K562 (cell line): ENCODE measurements around the gene ZGLP1. TPM values are rescaled to one million over a fixed set of nuclear protein-coding genes. Genes with fewer than 3 reads are reported as not detected.
A peak's percentile ranks its signal among the peaks of the same experiment; 100 is the strongest.

Experiments used
- FOXA3 ChIP-seq, 2 experiments: fragments of 450-650 bp in 1 of 2; sonication (generic) in 1 of 2; formaldehyde crosslinking; IDR thresholded peaks in 1 of 2; conservative IDR thresholded peaks in 1 of 2; 2 replicates each; pipeline versions ENCODE4 v1.4.0 to v1.8.0; 2020 to 2022; ENCODE audit warnings: mild to moderate bottlenecking in 2 of 2, missing genetic modification reagents in 1 of 2
- HNRNPH1 ChIP-seq: fragments of 200-400 bp; formaldehyde crosslinking; optimal IDR thresholded peaks from 2 replicates; pipeline ENCODE3; 2017; ENCODE audit warnings: low read depth, mild to moderate bottlenecking, low read length, moderate library complexity
- KDM1A ChIP-seq, 2 experiments: fragments of 450-650 bp; IDR thresholded peaks; 2 replicates each; pipeline ENCODE4 v1.6.1; 2016; ENCODE audit warnings: mild to moderate bottlenecking in 2 of 2
- LARP7 ChIP-seq: fragments of 450-650 bp; IDR thresholded peaks from 2 replicates; pipeline ENCODE4 v1.6.1; 2016
- MAZ ChIP-seq, 2 experiments: fragments of 450-650 bp in 1 of 2; sonication (generic) in 1 of 2; formaldehyde crosslinking; IDR thresholded peaks in 1 of 2; conservative IDR thresholded peaks in 1 of 2; 2 replicates each; pipeline versions ENCODE4 v1.4.0 to v1.5.0; 2020; ENCODE audit warnings: mild to moderate bottlenecking in 1 of 2, missing genetic modification reagents in 1 of 2
- MBD2 ChIP-seq: sonication (generic); IDR thresholded peaks from 2 replicates; pipeline ENCODE4 v1.6.1; 2016; ENCODE audit warnings: low read depth, borderline replicate concordance
- MCM3 ChIP-seq: fragments of 450-650 bp; IDR thresholded peaks from 2 replicates; pipeline ENCODE4 v1.6.1; 2016
- MCM5 ChIP-seq: fragments of 450-650 bp; IDR thresholded peaks from 2 replicates; pipeline ENCODE4 v1.6.1; 2016; ENCODE audit warnings: low read depth
- MTA3 ChIP-seq: fragments of 450-650 bp; formaldehyde crosslinking; IDR thresholded peaks from 2 replicates; pipeline ENCODE4 v1.6.1; 2017; ENCODE audit warnings: mild to moderate bottlenecking, borderline replicate concordance
- NBN ChIP-seq: fragments of 450-650 bp; IDR thresholded peaks from 2 replicates; pipeline ENCODE4 v1.6.1; 2016; ENCODE audit warnings: low read depth, mild to moderate bottlenecking
- NCOA2 ChIP-seq, 2 experiments: fragments of 450-650 bp; IDR thresholded peaks; 2 replicates each; pipeline ENCODE4 v1.6.1; 2018; ENCODE audit warnings: mild to moderate bottlenecking in 2 of 2, moderate library complexity in 1 of 2; ENCODE audit not compliant: partially characterized antibody in 2 of 2
- NRF1 ChIP-seq, 2 experiments: fragments of 450-650 bp; IDR thresholded peaks in 1 of 2; conservative IDR thresholded peaks in 1 of 2; 2 replicates each; pipeline ENCODE4 v1.6.1; 2014; ENCODE audit warnings: mild to moderate bottlenecking in 2 of 2
- SMAD2 ChIP-seq: fragments of 150-350 bp; IDR thresholded peaks from 2 replicates; pipeline ENCODE4 v1.6.1; 2014; ENCODE audit warnings: low read depth, mild to moderate bottlenecking, low read length
- SMARCA4 ChIP-seq: fragments of 450-650 bp; IDR thresholded peaks from 2 replicates; pipeline ENCODE4 v1.6.1; 2016
- SOX6 ChIP-seq: fragments of 450-650 bp; IDR thresholded peaks from 2 replicates; pipeline ENCODE4 v1.6.1; 2014; ENCODE audit warnings: mild to moderate bottlenecking
- ZNF766 ChIP-seq: fragments of 200-800 bp; sonication (Bioruptor generic); conservative IDR thresholded peaks from 2 replicates; pipeline ENCODE4 v1.6.1; 2016; ENCODE audit warnings: missing genetic modification characterization, missing compliant biosample characterization
- ZNF79 ChIP-seq: fragments of 250-450 bp; sonication (Bioruptor Pico); IDR thresholded peaks from 2 replicates; pipeline ENCODE4 v1.4.0; 2020; ENCODE audit warnings: low read depth, mild to moderate bottlenecking, moderate library complexity
- polyA plus RNA-seq, 8 experiments: library from polyadenylated mRNA; depleted of rRNA in 4 of 8; stranded (reverse) in 5 of 8; unstranded in 3 of 8; fragments of >200 nt; fragmentation: Nextera tagmentation in 2 of 8; fragmentation: Illumina TruSeq in 1 of 8; extraction: Ambion mirVana in 2 of 8; extraction: Trizol in 1 of 8; gene quantifications; 2 replicates each; pipeline versions ENCODE4 v1.2.1 to v1.2.3, GENCODE V29; 2011 to 2014; ENCODE audit warnings: inconsistent platforms in 1 of 8, missing spikeins in 1 of 8
- total RNA-seq, 7 experiments: library from RNA; depleted of rRNA in 6 of 7; stranded (reverse); fragments of >200 nt in 6 of 7; fragmentation: Illumina TruSeq in 2 of 7; extraction: Trizol in 2 of 7; gene quantifications; 2 replicates each; pipeline versions ENCODE4 v1.2.1 to v1.2.3, GENCODE V29; 2011 to 2021; ENCODE audit warnings: low replicate concordance in 1 of 7
- TF ChIP-seq, protein P1 (sequence below): sonication (generic); formaldehyde crosslinking; IDR thresholded peaks from 2 replicates; pipeline ENCODE4 v1.8.0; 2023; ENCODE audit warnings: mild to moderate bottlenecking, missing genetic modification reagents
- TF ChIP-seq, protein P2 (sequence below): fragments of 450-650 bp; IDR thresholded peaks from 2 replicates; pipeline ENCODE4 v1.6.1; 2016; ENCODE audit warnings: mild to moderate bottlenecking
- TF ChIP-seq, protein P3 (sequence below), 2 experiments: fragments of 450-650 bp in 1 of 2; sonication (generic) in 1 of 2; formaldehyde crosslinking; conservative IDR thresholded peaks; 2 replicates each; pipeline versions ENCODE4 v1.4.0 to v1.8.1; 2020 to 2022; ENCODE audit warnings: mild to moderate bottlenecking in 1 of 2, missing genetic modification reagents in 1 of 2
- TF ChIP-seq, protein P4 (sequence below): sonication (generic); formaldehyde crosslinking; IDR thresholded peaks from 2 replicates; pipeline ENCODE4 v1.4.0; 2020; ENCODE audit warnings: mild to moderate bottlenecking, missing genetic modification reagents
- TF ChIP-seq, protein P5 (sequence below): conservative IDR thresholded peaks from 2 replicates; pipeline ENCODE4 v1.6.1; 2011; ENCODE audit warnings: low read depth, mild to moderate bottlenecking, low read length; ENCODE audit not compliant: control insufficient read depth

Gene ZGLP1
- total and polyA plus RNA-seq, 9 of the 15 experiments (the other 6 are each of a cell fraction or from before 2014, with no cell fraction given), result 0.24 to 4.5 (median 2.2) TPM

DNA sequence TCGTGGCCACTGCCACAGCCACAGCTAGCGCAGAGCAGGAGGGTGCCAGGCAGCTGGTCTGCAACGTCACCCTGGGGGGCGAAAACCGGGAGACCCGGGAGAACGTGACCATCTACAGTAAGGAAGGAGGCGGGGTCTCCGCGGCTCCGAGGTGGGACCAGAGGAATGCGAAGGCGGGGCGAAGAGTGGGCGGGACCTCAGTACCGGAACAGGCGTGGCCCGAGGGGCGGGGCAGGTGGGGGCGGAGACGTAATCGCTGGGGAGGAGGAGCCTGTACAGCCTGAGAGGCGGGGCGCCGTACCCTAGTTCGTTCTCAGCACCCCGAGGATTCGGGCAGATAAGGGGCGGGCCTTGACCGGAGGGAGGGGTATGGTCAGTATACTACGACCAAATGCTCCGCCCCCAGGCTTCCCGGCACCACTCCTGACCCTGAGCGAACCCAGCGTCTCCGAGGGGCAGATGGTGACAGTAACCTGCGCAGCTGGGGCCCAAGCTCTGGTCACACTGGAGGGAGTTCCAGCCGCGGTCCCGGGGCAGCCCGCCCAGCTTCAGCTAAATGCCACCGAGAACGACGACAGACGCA is 17.3 kb downstream of the ZGLP1 start (continued):
- TF ChIP-seq MCM3, result no peak
- TF ChIP-seq SMARCA4, result no peak
- peak; percentile 54 to 89; a peak in 3 of 4 replicates for TF ChIP-seq MAZ (CRISPR knock-in tag; conservative IDR thresholded peaks at IDR 0.05 in 1 of 2, IDR thresholded peaks at IDR 0.05 in 1 of 2)
- TF ChIP-seq MTA3, result no peak
- no peak for TF ChIP-seq NCOA2 (IDR thresholded peaks at IDR 0.05; ENCODE audit: partially characterized antibody in 2 of 2)
- no peak for TF ChIP-seq HNRNPH1
- TF ChIP-seq ZNF766 (CRISPR knock-in tag), result no peak
- no peak for TF ChIP-seq FOXA3 (CRISPR knock-in tag; conservative IDR thresholded peaks at IDR 0.05 in 1 of 2, IDR thresholded peaks at IDR 0.05 in 1 of 2)
- TF ChIP-seq, protein P1, sequence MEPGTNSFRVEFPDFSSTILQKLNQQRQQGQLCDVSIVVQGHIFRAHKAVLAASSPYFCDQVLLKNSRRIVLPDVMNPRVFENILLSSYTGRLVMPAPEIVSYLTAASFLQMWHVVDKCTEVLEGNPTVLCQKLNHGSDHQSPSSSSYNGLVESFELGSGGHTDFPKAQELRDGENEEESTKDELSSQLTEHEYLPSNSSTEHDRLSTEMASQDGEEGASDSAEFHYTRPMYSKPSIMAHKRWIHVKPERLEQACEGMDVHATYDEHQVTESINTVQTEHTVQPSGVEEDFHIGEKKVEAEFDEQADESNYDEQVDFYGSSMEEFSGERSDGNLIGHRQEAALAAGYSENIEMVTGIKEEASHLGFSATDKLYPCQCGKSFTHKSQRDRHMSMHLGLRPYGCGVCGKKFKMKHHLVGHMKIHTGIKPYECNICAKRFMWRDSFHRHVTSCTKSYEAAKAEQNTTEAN, result no peak
- no peak for TF ChIP-seq ZNF79 (CRISPR knock-in tag)
- TF ChIP-seq SOX6, result no peak
- no peak for TF ChIP-seq SMAD2
- TF ChIP-seq, protein P2, sequence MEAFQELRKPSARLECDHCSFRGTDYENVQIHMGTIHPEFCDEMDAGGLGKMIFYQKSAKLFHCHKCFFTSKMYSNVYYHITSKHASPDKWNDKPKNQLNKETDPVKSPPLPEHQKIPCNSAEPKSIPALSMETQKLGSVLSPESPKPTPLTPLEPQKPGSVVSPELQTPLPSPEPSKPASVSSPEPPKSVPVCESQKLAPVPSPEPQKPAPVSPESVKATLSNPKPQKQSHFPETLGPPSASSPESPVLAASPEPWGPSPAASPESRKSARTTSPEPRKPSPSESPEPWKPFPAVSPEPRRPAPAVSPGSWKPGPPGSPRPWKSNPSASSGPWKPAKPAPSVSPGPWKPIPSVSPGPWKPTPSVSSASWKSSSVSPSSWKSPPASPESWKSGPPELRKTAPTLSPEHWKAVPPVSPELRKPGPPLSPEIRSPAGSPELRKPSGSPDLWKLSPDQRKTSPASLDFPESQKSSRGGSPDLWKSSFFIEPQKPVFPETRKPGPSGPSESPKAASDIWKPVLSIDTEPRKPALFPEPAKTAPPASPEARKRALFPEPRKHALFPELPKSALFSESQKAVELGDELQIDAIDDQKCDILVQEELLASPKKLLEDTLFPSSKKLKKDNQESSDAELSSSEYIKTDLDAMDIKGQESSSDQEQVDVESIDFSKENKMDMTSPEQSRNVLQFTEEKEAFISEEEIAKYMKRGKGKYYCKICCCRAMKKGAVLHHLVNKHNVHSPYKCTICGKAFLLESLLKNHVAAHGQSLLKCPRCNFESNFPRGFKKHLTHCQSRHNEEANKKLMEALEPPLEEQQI, result no peak
- TF ChIP-seq, protein P3, sequence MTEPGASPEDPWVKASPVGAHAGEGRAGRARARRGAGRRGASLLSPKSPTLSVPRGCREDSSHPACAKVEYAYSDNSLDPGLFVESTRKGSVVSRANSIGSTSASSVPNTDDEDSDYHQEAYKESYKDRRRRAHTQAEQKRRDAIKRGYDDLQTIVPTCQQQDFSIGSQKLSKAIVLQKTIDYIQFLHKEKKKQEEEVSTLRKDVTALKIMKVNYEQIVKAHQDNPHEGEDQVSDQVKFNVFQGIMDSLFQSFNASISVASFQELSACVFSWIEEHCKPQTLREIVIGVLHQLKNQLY (CRISPR knock-in tag; conservative IDR thresholded peaks at IDR 0.05), result no peak
- peak; percentile 31; the same call in 1 of the 2 replicates for TF ChIP-seq MBD2
- TF ChIP-seq, protein P4, sequence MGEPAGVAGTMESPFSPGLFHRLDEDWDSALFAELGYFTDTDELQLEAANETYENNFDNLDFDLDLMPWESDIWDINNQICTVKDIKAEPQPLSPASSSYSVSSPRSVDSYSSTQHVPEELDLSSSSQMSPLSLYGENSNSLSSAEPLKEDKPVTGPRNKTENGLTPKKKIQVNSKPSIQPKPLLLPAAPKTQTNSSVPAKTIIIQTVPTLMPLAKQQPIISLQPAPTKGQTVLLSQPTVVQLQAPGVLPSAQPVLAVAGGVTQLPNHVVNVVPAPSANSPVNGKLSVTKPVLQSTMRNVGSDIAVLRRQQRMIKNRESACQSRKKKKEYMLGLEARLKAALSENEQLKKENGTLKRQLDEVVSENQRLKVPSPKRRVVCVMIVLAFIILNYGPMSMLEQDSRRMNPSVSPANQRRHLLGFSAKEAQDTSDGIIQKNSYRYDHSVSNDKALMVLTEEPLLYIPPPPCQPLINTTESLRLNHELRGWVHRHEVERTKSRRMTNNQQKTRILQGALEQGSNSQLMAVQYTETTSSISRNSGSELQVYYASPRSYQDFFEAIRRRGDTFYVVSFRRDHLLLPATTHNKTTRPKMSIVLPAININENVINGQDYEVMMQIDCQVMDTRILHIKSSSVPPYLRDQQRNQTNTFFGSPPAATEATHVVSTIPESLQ (CRISPR knock-in tag), result no peak
- TF ChIP-seq LARP7, result no peak
- TF ChIP-seq, protein P5, sequence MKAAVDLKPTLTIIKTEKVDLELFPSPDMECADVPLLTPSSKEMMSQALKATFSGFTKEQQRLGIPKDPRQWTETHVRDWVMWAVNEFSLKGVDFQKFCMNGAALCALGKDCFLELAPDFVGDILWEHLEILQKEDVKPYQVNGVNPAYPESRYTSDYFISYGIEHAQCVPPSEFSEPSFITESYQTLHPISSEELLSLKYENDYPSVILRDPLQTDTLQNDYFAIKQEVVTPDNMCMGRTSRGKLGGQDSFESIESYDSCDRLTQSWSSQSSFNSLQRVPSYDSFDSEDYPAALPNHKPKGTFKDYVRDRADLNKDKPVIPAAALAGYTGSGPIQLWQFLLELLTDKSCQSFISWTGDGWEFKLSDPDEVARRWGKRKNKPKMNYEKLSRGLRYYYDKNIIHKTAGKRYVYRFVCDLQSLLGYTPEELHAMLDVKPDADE, result no peak
- TF ChIP-seq NRF1 (conservative IDR thresholded peaks at IDR 0.05 in 1 of 2, IDR thresholded peaks at IDR 0.05 in 1 of 2), result peak; percentile 86 to 89
- TF ChIP-seq KDM1A (IDR thresholded peaks at IDR 0.05), result no peak
- TF ChIP-seq NBN, result no peak
- TF ChIP-seq MCM5, result no peak
